GM21515 (cell line): Measurements from ENCODE around the gene PPP2R3B.
A peak's percentile ranks its signal among the peaks of the same experiment; 100 is the strongest.
"Not testable (repeated sequence)": the region's sequence is repeated elsewhere in the genome, so short reads cannot be mapped to it uniquely, and the experiment has no call there.

Source experiments
- ATAC-seq: cut with Tn5 transposase; IDR thresholded peaks from one replicate; pipeline ENCODE4 v1.9.1; 2021; ENCODE audit not compliant: unreplicated experiment

Gene PPP2R3B

DNA sequence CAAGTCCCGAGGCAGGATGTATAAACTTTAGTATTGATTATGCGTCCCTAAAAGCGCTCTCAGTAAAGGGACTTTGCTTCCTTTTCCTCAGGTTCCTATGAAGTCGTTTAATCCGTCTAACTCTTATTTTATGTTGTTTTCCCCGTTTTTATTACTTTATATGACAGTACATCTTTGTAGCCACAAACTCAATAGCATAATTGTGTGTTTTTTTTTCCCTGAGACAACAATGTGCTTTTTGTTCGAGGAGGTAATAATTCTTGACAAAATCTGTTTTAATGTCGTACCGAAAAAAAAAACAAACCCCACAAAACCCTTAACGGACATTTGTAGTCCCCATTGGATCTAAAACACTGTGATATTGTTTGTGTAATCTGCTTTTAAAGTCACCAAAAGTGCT is 17.9 kb upstream of the PPP2R3B start:
- ATAC-seq = no peak

- no peak for ATAC-seq
Measured at GRCh38 chrX:402857-403256, 16.1 kb upstream of the PPP2R3B start.

GRCh38 chrX:400258-400657 is 13.6 kb upstream of the PPP2R3B start:
- ATAC-seq = no peak

GRCh38 chrX:397575-397974 is 10.9 kb upstream of the PPP2R3B start:
- ATAC-seq = no peak

DNA sequence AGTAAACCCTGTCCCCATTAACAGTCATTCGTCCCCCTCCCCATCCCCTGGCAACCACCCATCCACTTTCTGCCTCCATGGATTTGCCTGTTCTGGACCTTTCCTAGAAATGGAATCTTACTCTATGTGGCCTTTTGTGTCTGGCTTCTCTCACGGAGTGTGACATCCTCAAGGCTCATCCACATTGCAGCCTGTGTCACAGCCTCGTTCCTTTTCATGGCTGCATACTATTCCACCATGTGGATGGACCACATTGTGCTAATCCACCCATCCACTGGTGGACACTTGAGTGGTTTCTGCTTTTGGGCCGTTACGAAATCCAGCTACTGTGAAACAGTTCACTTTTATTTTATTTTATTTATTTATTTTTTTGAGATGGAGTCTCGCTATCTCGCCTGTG is 8.1 kb upstream of the PPP2R3B start:
- no peak for ATAC-seq

GRCh38 chrX:392575-392846 is 5.8 kb upstream of the PPP2R3B start:
- ATAC-seq = no peak

DNA sequence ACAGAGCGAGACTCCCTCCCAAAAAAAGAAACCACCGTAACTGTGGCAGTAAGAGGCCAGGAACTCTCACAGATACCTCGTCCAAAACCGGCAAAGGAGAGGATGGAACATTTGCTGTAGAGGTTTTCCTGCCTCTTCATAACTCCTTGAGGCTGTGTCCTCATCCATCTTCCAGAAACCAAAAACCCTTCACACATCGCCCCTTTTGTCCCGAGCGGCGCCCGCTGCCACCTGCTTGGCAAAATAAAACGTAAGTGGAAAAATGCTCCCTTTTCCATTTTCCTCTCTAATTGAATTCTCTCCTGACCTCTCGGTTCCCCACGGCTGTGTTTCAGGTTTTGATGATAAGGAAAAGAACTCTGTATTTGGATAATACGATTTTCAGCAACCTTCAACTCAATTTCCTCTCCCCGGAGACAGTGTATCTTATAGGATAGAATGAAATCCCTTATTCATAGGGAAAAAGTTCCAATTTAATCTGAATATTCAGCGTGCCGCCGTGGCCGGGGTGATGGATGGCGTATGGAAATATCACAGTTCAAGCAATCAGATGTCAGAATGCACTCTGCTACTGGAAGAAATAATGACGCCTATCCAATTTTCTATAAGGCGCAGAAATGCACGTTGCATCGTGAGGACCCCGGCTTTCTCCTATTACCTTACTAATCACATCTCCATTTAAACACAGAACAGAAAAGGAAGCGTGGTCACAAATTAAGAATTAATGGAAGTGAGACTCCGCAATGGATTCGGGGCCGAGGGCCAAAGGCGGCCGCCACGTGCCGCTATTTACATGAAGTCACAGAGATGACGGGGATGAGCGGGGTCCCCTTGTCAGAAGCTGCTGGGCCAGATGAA is 5.2 kb upstream of the PPP2R3B start:
- no peak for ATAC-seq

DNA sequence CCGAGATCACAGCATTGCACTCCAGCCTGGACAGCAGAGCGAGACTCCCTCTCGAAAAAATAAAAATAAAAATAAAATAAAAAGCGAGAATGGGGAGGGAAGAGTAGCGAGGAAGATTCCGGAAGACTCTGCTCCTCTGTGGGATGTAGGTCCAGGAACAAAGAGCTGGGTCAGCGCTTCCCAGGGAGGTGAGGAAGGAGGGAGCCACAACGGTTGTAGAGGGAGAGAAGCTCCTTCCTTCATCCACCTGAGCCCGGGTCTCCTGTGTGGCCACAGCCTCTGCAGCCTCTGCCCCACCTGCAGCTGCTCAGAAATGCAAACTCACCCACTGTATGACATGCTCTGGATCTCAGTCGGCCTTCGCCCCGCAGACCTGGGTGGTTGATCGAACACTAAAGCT is 3.8 kb upstream of the PPP2R3B start:
- no peak for ATAC-seq

DNA sequence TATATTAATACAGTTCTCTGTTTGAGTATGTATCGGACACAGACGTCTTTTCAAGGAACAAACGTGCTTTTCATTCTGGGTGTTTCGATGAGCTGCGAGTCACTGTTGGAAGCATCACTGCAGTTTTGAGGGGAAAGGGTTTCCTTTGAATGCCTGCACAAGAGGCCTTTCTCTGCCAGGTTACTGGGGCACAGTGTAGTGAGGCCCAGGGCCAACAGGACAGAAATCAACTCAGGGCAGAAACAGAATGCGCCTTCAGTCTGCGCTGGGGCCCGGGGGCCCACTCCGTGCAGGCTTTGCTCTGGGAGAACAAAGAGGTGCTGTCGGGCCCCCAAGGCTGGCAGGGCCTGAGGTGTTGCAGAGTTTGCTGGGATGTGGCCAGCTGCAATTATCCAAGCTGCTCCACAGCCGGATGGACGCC is 2.3 kb upstream of the PPP2R3B start:
- no peak for ATAC-seq

DNA sequence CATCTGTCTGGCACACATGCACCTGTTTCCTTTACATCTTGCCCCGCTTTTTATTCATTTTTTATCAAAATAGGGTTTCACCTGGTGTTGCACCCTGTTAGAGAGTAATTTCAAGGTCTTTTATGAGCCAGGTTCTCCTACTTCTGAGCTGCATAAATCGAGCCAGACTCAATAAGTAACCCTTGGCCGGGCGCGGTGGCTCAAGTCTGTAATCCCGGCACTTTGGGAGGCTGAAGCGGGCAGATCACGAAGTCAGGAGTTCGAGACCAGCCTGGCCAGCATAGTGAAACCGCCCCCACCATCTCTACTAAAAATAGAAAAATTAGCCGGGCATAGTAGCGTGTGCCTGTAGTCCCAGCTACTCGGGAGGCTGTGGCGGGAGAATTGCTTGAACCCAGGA is 1.0 kb upstream of the PPP2R3B start:
- ATAC-seq = no peak

GRCh38 chrX:386239-386767 is 404 bp downstream of the PPP2R3B start:
- peak; percentile 24 for ATAC-seq

- ATAC-seq = not testable (repeated sequence)
Measured at GRCh38 chrX:385736-386135, 971 bp downstream of the PPP2R3B start.

DNA sequence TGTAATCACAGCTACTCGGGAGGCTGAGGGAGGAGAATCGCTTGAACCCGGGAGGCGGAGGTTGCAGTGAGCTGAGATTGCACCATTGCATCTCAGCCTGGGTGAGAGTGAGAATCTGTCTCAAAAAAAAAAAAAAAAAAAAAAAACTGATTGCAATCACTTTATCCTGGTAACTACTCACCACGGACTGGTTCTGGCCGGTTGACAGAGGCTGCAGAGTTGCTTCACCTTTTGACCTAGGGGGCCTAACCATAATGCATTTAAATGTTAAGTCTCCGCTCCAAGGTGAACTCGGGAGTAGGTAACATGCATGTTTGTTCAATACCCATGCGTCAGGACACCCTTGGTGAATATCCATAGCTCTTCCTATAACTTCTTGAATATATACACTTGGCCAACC is 1.8 kb downstream of the PPP2R3B start:
- no peak for ATAC-seq

DNA sequence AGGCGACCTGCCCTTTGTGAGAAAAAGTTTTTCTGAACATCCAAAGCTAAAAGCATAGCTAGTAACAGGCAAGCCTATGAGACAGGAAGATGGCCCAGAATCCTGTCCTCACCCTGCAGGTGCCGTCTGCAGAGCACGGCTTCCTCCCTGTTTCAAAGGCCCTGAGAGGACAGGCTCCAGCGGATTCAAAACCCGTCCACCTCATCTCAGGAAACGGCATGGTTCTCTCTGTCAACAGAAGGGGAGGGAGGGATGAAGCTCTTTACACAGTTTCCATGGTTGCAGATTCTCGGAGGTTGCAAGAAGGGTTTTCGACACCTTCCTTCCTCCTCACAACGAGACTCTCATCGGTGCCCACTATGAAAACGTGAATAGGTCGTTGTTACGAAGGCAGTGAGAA is 8.3 kb downstream of the PPP2R3B start:
- ATAC-seq = no peak

DNA sequence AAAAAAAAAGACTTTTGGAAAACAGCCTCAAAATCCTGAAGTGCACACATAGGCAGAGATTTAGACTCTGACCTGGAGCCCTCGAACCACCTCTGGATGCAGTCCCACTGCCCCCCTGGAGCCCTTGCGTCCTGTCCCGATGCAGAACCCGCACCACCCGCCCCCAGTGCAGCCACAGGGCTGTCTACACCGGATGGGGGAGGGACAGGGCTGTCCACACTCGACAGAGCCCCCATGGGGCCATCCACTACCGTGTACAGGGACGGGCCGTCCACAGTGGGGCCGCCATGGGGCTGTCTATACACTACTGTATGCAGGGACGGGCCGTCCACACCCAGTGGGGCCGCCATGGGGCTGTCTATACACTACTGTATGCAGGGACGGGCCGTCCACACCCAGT is 10.5 kb downstream of the PPP2R3B start:
- not testable (repeated sequence) for ATAC-seq

DNA sequence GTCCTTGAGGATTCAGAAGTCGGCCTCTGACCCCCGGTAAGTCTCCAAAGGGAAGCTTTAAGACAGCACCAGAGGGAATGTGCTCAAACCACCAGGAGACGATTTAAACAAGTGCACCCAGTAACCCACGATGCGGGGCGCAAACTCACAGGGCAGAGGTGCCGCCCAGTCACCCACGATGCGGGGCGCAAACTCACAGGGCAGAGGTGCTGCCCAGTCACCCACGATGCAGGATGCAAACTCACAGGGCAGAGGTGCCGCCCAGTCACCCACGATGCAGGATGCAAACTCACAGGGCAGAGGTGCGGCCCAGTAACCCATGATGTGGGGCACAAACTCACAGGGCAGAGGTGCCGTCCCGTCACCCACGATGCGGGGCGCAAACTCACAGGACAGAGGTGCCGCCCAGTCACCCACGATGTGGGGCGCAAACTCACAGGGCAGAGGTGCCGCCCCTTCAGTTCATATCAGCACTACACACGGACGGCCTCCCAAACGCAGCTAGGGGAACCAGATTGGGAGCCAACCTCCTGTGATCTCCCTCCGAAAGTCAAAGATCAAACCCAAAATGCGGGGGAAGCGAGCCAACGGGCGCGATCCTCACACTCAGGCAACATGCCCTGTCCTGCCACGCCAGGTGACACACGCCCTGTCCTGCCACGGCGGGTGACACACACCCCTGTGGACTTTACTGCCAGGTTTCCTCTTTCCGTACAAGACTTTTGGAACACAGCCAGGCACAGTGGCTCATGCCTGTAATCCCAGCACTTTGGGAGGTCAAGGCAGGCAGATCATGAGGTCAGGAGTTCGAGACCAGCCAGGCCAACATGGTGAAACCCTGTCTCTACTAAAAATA is 11.3 kb downstream of the PPP2R3B start:
- ATAC-seq = no peak

GRCh38 chrX:374596-374995 is 12.1 kb downstream of the PPP2R3B start:
- ATAC-seq = no peak

DNA sequence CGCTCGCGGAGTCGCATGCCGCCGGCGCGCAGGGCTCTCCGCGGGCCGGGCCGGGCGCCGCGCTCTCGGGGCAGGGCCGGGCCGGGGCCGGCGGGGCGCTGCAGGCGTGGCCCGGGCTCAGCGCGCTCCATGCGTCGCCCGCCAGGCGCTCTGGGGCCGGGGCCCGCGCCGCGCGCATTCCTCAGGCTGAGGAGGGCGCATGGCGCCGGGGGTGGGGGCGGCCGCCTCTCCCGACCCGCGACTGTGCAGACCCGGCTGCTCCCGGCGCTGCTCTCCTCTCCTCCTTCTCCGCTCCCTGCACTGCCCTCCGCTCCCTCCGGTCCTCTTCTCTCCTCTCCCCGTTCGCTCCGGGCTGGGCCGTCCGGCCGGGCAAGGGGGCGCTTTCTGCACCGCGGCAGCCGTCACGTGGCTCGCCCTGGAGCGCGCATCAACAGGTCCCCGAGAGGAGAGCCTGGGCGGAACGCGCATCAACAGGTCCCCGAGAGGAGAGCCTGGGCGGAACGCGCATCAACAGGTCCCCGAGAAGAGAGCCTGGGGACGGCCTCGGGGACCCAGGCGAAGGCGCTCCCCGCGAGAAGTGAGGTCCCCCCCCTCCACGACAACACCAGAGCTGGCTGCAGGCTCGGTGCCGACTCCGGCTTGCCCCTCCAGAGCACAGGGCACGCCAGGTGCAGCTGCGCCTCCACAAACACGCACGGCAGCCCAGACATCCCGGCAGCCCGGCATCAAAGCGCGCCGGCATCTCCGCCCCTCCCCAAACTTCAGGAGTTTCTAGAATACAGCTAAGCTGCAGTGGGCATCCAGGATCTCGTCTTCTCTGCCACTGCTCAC is 12.9 kb downstream of the PPP2R3B start:
- no peak for ATAC-seq

GRCh38 chrX:372856-373640 is 13.7 kb downstream of the PPP2R3B start:
- no peak for ATAC-seq

- no peak for ATAC-seq
Measured at GRCh38 chrX:371907-372306, 14.8 kb downstream of the PPP2R3B start.
